ENCODE data around the gene RPP25L.

RPP25L gene

DNA sequence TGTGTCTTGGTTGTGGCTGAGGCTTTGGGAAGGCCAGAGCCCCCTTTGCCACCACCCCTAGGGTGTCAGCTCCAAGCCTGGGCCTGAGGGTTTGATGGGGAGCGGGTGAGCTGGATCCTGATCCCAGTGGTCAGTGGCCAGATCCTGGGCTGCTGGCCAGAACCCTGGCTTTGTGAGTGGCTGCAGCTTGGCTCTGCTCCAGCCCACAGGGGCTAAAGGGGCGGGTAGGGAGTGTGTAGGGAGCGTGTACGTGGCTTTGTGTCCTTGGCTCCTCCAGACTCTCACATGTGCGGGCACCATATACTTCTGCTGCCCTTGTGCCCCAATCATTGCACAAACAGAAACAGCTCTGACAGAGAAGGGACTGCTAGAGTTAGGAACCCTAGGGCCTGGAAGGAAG, 38.9 kb upstream of the RPP25L start:
- TF ChIP-seq, protein P1, sequence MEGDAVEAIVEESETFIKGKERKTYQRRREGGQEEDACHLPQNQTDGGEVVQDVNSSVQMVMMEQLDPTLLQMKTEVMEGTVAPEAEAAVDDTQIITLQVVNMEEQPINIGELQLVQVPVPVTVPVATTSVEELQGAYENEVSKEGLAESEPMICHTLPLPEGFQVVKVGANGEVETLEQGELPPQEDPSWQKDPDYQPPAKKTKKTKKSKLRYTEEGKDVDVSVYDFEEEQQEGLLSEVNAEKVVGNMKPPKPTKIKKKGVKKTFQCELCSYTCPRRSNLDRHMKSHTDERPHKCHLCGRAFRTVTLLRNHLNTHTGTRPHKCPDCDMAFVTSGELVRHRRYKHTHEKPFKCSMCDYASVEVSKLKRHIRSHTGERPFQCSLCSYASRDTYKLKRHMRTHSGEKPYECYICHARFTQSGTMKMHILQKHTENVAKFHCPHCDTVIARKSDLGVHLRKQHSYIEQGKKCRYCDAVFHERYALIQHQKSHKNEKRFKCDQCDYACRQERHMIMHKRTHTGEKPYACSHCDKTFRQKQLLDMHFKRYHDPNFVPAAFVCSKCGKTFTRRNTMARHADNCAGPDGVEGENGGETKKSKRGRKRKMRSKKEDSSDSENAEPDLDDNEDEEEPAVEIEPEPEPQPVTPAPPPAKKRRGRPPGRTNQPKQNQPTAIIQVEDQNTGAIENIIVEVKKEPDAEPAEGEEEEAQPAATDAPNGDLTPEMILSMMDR (IDR thresholded peaks at IDR 0.05; ENCODE audit: insufficient read depth, low read length, missing control alignments), result no peak
- no peak overlapping the region; the same call in 1 of the 2 replicates for H3K4me3 ChIP-seq (ENCODE audit: low read depth, low read length)
- CTCF ChIA-PET, result interaction anchor here (1.1 to 13.8 kb wide), 4 partner anchors 13 to 52 kb away, joined by 3 to 153 read pairs (median 12); partner anchors contain the start of genes CCL27 and SIGMAR1
- POLR2A ChIA-PET, result interaction anchor here (0.6 to 1.9 kb wide), 2 partner anchors 11 to 13 kb away, joined by 4 to 5 read pairs; partner anchors contain the start of gene SIGMAR1
- no peak for DNase-seq (ENCODE audit: low read depth, low spot score)

DNA sequence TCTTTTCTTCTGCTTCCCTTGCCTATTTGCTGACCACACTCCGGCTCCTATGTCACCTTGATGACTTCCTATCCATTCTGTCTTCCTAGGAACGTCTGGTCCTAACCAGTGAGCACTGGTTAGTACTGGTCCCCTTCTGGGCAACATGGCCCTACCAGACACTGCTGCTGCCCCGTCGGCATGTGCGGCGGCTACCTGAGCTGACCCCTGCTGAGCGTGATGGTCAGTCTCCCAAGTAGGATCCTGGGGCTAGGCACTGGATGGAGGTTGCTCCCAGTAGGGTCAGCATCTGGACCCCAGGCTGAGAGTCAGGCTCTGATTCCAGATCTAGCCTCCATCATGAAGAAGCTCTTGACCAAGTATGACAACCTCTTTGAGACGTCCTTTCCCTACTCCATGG, 36.8 kb upstream of the RPP25L start:
- ChIA-PET CTCF (interaction anchor here (1.3 to 13.8 kb wide), 4 partner anchors 9 to 35 kb away, joined by 3 to 180 read pairs (median 78); partner anchors contain the start of genes CCL27 and SIGMAR1), POLR2A (no interaction called here)
- H3K4me3 ChIP-seq (ENCODE audit: low read depth, low read length), result no peak overlapping the region
- DNase-seq (ENCODE audit: low read depth, low spot score), result no peak
- TF ChIP-seq, protein P1 (IDR thresholded peaks at IDR 0.05; ENCODE audit: insufficient read depth, low read length, missing control alignments), result no peak

DNA sequence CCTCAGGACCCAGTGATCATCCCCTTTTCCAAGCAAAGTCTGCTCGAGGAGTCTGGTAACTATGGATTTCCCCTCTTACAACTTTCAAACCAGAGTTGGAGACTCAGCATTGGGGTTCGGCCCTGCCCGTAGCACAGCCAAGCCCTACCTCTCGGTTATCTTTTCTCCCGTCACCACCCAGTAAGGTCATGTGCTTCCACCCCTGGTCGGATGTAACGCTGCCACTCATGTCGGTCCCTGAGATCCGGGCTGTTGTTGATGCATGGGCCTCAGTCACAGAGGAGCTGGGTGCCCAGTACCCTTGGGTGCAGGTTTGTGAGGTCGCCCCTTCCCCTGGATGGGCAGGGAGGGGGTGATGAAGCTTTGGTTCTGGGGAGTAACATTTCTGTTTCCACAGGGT, 35.8 kb upstream of the RPP25L start:
- TF ChIP-seq, protein P1 (IDR thresholded peaks at IDR 0.05; ENCODE audit: insufficient read depth, low read length, missing control alignments), result no peak
- ChIA-PET CTCF (interaction anchor here (1.3 to 13.8 kb wide), 4 partner anchors 10 to 55 kb away, joined by 3 to 180 read pairs (median 86); partner anchors contain the start of genes CCL27 and SIGMAR1), POLR2A (no interaction called here)
- no peak for DNase-seq (ENCODE audit: low read depth, low spot score)
- H3K4me3 ChIP-seq (ENCODE audit: low read depth, low read length), result peak overlapping the region; percentile 89

DNA sequence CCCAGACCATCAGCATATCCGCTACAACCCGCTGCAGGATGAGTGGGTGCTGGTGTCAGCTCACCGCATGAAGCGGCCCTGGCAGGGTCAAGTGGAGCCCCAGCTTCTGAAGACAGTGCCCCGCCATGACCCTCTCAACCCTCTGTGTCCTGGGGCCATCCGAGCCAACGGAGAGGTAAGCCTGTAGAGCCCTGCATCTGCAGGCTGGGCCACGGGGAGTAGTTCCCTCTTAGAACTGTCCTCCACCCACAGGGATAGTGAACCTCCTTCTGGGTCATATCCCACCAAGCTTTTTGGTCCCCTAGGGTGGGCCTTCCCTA, 35.1 kb upstream of the RPP25L start:
- POLR2A ChIA-PET, result interaction anchor here (1.0 to 1.6 kb wide), 5 partner anchors 9 to 18 kb away, joined by 3 to 31 read pairs (median 4); partner anchors contain the start of gene SIGMAR1
- DNase-seq (ENCODE audit: low read depth, low spot score), result no peak
- H3K4me3 ChIP-seq (ENCODE audit: low read depth, low read length), result peak overlapping the region; percentile 89
- TF ChIP-seq, protein P1 (IDR thresholded peaks at IDR 0.05; ENCODE audit: insufficient read depth, low read length, missing control alignments), result no peak
- CTCF ChIA-PET, result interaction anchor here (0.9 to 13.8 kb wide), 9 partner anchors 10 to 314 kb away, joined by 3 to 180 read pairs (median 10); partner anchors contain the start of genes CCL27 and SIGMAR1

DNA sequence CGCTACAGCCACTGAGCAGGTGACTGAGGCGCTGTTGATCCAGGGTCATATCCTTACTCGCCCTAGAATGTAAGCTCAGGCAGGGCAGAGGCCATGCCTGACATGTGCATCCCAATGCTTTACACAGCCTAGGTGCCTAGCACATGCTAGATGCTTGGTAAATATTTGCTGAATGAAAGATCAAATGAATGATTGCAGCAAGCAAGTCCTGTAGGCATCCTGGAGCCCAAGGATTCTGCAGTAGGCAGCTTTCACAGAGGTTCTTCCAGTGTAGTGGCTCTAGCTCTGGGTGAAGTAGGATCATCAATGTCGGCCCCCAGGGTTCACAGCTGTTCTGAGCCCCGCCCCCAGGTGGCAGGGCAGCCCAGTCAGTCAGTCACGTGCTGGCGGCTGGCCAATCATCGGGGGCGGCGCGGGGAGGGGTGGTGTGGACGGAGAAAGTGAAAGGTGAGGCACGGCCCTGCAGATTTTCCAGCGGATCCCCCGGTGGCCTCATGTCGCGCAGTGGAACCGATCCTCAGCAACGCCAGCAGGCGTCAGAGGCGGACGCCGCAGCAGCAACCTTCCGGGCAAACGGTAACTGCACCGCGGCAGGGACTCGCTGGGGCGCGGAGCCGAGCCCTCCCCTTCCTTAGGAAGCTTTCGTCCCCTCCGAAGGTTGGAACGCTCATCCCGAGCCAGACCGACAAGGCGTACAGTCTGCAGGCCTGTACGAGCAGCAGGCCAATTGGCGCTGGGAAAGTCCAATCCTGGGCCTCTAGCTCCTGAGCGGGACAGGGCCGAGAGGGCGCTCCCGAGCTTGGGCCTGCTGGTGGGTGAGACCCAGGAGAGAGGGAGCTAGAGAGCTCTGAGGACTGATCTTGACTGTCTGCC, 34.5 kb upstream of the RPP25L start, which contains the start of gene GALT:
GALT (plus strand) TSS at position 465 of the 873 bp plus-strand sequence; CDS start at position 495, 30 bp downstream.
- POLR2A ChIA-PET, result interaction anchor here (1.0 to 1.6 kb wide), 6 partner anchors 9 to 19 kb away, joined by 3 to 31 read pairs (median 4); partner anchors contain the start of gene SIGMAR1
- TF ChIP-seq, protein P1 (IDR thresholded peaks at IDR 0.05; ENCODE audit: insufficient read depth, low read length, missing control alignments), result peak; percentile 89
- CTCF ChIA-PET, result interaction anchor here (0.9 to 13.8 kb wide), 10 partner anchors 10 to 314 kb away, joined by 3 to 180 read pairs (median 8); partner anchors contain the start of genes CCL27 and SIGMAR1
- DNase-seq (ENCODE audit: low read depth, low spot score), result peak; percentile 42
- H3K4me3 ChIP-seq (ENCODE audit: low read depth, low read length), result peak within 1 kb of the TSS; percentile 89
